Ammon's horn (tissue), 1 donor: Measurements from ENCODE around the gene CENPP.
A peak's percentile ranks its signal among the peaks of the same experiment; 100 is the strongest.

Experiments
- DNase-seq: peaks from one replicate; pipeline ENCODE4 v3.0.0-alpha.2; 2016; ENCODE audit warnings: low spot score

The CENPP gene

DNA sequence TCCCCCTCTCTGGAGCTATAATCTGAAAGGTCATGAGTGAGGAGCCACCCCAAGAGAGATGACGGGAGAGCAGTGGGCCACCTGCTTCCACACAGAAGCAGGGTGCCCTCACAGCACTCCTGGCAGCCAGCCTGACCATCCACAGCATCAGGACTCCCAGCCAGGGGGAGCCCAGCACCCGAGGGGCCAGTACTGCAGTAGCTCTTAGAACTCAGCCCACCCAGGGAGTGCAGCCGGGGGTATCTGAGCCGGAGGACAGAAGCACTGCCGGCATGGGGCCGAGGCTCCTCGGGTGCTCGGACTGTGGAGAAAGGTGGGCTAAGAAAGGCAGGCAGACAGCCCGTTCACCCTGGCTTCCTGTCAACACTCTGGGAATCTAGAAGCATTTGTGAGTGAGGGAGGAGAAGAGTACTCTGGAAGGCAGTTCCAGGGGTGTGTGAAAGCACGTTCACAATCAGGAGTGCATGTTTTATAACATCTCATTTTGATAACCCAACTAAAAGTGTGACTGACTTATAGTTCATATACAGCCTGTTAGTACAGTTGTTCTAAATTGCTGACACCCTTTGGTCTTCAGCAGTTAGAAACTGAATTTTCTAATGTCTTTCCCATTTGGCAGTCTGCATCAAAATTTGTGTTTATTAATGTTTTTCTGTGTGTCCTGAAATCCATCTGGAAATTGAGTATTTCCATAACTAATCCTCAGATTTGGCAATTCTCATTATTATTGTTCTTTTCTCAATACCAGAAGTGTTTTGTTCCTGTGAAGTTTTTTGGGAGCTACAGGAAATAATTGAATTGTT lies 182.5 kb downstream of the CENPP start:
- DNase-seq = no peak

- no peak for DNase-seq
These were observed 183.3 kb downstream of the CENPP start for GRCh38 chr9:92509050-92509449.

DNA sequence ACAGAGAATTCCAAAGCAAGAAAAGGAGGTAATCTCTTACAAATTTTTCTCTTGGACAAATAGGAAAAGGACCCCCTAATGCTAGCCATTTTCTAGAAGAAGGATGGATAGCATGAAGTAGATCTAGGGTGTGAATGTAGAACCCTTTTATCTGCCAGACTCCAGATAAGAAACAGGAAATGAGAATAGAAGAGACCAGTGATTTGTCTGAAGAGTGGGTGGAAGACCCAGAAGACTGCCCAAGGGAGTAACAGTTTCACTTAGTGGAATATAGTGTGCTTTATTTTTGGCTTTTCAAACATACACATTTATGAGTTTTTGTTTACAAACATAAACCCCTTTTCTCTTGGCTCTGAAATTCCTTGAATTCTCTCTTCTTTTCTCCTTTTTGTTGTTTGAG lies 185.0 kb downstream of the CENPP start:
- DNase-seq = no peak

DNA sequence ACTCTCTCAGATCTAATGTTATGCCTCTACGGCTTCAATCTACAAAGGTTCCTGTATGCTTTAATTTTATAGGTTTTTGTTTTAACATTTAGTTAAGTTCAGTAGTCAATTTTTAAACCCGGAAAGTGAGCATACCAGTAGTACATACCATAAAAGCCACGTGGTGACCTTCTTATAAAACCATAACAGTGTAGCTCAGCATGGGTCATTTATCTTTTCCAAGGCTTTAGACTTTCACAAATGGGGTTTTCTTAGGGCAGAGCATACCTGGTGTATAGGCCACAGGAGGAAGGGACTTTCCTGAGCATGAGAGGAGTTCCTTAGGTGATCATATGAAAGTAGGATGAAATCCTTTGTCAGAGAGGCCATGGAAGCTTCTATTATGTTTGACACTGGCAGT lies 186.9 kb downstream of the CENPP start:
- no peak for DNase-seq

DNA sequence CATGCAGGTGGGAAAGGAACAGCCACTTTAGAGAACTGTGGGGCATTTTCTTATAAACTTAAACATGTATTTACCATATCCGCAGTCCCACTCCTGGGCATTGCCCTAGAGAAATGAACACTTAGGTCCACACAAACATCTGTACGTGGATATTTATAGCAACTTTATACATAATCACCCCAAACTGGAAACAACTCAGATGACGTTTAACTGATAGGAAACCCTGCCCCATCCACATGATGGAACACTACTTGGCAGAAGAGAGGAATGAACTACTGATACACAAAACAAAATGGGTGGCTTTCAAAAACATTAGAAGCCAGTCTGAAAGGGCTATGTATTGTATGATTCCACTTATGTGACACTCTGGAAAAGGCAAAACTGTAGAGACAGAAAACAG lies 187.6 kb downstream of the CENPP start:
- DNase-seq = no peak

DNA sequence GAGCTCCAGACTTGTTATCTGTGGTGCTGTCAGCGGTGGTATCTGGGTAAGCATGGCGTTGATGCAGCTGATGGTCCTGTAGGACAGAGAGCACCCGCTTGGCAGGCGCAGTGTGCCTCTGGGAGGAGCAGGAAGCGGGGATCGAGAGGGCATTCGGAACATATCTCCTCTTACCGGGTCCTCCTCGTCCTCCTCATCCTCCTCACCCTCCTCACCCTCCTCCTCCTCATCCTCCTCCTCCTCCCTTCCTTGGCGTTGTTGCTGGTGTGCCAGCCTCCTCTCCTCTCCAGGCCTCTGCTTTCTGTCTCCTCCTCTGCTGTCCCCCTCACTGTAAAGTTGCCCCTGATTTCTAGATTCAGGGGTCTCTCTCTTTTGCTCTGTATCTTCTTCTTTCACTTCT lies 188.9 kb downstream of the CENPP start:
- DNase-seq = no peak

DNA sequence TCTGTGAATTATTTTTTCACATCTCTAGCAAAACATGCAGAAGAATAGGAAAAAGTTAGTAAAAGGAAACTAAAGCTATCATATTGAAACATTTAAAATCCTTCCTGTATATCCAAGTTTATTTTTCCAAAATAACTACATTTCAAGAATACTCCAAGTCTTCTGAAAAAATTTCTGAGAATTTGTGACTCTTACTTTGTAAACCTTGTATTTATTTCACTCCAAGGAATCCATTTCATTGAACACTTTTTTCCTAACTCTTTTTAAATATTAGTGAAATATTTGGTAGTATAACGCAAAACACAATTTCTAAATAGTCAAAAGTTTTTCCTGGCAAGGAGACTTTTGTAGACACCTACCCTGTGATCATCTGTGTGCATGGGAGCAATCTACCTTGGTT lies 190.8 kb downstream of the CENPP start:
- no peak for DNase-seq

- DNase-seq = no peak
These were observed 191.3 kb downstream of the CENPP start for GRCh38 chr9:92517046-92517445.

DNA sequence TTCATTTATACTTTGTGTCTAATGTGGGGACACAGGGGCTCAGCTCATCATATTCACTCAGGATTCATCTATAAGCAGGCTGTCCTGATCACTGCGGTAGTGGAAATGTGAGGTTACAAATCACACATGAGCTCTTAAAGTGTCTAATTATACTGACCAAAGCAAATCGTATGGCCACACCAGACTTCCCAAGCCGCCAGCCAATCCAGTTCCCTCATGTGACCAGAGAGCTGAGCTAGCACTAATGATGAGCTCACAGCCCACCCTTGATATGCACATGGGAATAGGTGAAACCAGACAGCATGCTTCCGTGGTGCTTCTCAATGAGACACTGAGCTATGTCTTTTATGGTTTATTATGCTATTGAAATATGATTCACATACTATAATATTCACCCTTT lies 192.4 kb downstream of the CENPP start:
- DNase-seq = no peak

DNA sequence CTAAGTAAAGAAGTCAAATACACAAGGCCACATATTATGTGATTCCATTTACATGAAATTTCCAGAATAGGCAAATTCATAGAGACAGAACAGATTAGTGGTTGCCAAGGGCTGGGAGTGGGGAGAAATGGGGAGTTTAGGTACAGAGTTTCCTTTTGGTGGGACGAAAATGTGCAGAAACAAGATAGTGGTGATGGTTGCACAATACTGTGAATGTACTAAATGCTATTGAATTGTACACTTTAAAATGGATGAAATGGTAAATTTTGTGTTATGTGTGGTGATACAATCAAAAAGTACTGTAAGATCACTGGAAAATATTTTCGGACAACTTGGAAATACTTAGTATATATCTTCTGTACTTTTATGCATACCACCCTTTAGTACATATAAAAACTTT lies 195.1 kb downstream of the CENPP start:
- no peak for DNase-seq

DNA sequence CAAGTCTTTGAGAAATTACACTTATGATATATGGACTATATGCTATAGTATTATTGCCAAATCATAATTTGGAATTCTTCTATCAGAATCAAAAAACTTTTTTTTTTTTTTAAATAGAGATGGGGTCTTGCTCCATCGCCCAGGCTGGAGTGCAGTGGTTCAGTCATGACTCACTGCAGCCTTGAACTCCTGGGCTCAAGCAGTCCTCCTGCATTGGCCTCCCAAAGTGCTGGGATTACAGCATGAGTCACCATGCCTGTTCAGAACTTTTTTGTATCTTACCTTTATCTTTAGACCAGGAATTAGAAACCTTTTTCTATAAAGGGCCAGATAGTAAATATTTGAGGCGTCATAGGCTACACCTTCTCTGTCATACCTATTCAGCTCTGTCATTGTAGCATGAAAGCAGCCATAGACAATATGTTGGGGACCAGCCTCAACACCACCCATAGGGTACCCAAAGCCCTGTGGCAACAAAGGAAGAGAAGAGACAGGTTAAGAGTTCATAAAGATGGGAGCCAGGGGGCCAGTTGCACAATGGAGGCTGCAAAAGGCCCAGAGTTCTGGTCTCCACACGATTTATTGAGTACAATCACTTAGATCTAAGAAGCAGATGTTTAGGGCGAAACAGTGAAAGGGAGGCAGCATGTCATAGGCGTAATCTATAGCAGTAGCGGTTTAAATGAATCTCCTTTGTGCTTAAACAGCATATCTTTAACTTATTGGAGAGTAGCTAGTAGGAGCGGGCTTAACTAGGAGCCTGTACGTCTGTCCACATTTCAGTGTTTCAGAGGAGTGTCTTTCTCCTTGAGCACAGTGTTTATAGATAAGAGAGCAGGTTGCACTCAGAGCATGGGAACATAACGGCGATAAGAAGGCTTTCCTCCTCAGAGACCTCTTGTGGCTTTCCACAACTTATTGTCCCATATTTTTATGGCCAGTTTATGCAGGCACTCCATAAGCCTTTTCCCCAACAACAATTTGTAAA lies 197.5 kb downstream of the CENPP start:
- DNase-seq = no peak

GRCh38 chr9:92524881-92525280 lies 199.1 kb downstream of the CENPP start:
- DNase-seq = no peak

DNA sequence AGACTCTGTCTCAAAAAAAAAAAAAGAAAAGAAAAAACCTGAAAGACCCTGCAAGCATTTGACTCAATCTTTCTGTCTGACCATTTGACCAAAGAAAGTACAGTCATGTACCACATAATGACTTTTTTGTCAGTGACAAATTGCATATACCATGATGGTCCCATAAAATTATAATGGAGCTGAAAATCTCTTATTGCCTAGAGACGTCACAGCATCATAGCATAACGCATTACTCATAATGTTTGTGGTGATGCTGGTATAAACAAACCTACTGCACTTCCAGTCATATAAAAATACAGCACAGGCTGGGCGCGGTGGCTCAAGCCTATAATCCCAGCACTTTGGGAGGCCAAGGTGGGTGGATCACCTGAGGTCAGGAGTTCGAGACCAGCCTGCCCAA lies 199.6 kb downstream of the CENPP start:
- DNase-seq = no peak

DNA sequence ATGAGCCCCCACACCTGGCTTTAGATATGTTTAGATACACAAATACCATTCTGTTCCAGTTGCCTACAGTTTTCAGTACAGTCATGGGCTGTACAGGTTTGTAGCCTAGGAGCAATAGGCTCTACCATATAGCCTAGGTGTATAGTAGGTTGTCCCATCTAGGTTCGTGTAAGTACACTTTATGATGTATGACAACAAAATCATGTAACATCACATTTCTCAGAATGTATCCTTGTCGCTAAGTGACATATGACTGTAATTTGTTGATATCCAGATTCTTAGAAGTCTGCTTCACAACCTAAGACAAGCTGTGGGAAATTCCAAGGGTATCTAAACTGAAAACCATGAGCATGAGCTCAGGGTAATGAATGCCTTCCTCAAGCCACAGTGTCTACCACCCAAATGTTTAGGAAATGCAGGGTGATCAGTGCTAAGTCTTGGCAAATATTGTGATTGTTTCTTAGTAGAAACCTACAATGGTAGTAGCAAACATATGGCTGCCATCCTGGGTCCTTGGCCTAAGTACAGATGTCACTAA lies 201.6 kb downstream of the CENPP start:
- no peak for DNase-seq

DNA sequence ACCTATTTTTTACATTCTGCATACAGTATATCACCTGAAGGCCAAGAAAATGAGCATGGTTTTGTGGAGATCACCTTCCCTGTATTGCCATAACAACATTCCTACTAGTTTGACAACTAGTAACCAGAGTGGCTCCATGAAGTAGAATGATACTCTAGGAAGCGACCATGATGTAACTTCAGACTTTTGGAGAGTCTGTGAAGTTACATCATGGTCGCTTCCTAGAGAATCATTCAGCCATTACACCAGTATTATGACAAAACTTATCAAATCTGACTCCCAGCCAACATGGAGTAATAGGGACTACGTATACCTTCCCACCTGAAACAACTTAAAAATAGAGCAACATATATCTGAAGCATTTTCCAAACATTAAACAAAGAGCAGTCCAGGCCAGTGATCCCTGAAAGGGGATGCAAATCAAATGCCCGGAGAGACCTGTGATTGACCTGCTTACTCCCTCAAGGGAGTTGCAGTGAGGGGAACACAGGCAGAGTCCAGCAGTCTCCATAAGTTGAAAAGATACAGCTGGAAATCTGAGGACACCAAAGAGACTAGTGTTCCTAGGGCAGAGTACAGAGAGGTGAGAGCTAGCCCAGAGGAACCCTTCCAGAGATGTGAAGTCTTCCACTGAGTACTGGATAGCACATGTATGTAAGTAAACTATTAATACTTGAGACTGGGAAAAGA lies 202.2 kb downstream of the CENPP start:
- no peak for DNase-seq

GRCh38 chr9:92528522-92528849 lies 202.7 kb downstream of the CENPP start:
- DNase-seq = no peak

DNA sequence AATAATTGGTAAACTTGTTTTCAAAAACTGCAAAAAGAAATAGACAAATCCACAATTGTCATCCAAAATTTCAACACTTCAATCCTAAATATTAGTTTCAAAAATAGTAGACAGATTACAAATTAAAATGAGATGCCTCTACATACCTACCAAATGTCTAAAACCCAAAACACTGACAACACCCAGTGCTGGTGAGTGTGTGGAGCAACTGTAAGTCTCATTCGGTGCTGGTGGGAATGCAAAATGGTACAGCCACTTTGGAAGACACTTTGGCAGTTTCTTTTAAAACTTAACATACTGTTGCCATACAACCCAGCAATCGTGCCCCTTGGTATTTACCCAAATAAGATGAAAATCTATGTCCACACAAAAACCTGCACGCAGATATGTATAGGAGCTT lies 203.4 kb downstream of the CENPP start:
- no peak for DNase-seq

GRCh38 chr9:92530893-92531292 lies 205.1 kb downstream of the CENPP start:
- no peak for DNase-seq

GRCh38 chr9:92534204-92534603 lies 208.5 kb downstream of the CENPP start:
- DNase-seq = no peak

DNA sequence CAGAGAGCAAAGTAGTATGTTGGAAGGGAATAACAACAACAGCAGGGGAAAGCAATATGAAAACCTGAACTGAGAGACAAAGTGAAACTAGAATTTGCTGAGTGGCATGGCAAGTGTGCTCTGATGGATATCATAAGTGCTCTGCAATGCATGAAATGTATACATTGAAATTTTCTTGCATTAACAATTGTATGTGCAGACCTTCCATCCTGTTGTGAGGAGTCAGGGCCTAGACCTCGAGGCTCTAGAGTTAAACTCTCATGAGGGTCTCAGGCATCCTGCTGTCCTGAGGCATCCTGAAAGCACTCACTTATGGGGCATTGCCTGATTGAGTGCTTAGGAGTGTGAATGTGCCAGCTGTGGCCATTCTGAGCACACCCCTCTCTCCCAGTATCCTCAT lies 208.9 kb downstream of the CENPP start:
- DNase-seq = no peak

DNA sequence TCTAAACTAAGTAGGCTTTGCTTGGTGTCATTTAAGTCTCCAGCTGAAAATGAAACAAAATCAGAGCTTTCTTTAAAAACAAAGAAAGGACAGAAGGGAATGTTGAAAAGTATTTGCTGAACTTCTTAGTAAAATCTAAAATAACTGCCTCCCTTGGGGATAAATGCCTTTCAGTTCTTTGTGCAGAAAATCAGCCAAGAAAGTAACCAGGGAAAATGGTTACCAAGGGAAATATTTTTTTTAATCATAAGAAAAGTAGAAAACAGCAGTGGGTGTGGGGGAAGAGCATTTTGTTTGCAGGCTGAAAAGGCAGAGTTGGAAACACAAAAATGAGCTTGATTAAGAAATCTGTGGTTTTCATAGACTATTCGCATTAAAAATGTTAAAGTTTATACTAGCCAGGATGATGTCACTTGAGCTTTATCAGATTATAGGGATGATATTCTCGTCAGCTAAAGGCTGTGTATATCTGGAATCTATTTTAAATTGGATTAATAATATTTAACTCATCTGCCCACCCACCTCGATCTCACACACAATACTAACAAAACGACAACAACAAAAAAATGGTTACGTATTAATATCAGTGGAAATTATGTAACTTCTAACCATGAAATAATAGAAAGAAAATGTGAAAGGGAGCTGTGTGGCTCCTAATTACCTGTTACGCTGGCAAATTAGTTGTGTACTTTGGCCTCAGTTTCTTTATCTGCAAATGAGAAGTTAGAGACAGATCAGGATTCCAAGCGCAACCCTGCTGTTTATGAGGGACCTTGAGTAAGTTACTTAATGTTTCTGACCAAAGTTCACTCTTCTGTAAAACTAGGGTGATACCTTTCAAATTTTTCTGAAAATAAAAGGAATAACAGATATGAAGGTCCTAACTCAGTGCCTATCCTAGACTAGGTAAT lies 210.4 kb downstream of the CENPP start, which contains the start of gene ECM2:
Gene ECM2 (minus strand): TSS at position 51 of the 911 bp plus-strand sequence. CDS start 13,124 bp downstream, outside the sequence.
- peak; percentile 11 for DNase-seq
